Measurements from ENCODE around the gene PRR11.
"Not testable (repeated sequence)": the region's sequence is repeated elsewhere in the genome, so short reads cannot be mapped to it uniquely, and the experiment has no call there.

GRCh38 chr17:59179601-59180000 lies 24.1 kb downstream of the PRR11 start:
- TF ChIP-seq CTCF (conservative IDR thresholded peaks at IDR 0.05); ZFX (IDR thresholded peaks at IDR 0.05): not testable (repeated sequence)

Measured in C4-2B (cell line).